ENCODE measurements around the gene PISD.
"Not testable (repeated sequence)": the region's sequence is repeated elsewhere in the genome, so short reads cannot be mapped to it uniquely, and the experiment has no call there.

The PISD gene

DNA sequence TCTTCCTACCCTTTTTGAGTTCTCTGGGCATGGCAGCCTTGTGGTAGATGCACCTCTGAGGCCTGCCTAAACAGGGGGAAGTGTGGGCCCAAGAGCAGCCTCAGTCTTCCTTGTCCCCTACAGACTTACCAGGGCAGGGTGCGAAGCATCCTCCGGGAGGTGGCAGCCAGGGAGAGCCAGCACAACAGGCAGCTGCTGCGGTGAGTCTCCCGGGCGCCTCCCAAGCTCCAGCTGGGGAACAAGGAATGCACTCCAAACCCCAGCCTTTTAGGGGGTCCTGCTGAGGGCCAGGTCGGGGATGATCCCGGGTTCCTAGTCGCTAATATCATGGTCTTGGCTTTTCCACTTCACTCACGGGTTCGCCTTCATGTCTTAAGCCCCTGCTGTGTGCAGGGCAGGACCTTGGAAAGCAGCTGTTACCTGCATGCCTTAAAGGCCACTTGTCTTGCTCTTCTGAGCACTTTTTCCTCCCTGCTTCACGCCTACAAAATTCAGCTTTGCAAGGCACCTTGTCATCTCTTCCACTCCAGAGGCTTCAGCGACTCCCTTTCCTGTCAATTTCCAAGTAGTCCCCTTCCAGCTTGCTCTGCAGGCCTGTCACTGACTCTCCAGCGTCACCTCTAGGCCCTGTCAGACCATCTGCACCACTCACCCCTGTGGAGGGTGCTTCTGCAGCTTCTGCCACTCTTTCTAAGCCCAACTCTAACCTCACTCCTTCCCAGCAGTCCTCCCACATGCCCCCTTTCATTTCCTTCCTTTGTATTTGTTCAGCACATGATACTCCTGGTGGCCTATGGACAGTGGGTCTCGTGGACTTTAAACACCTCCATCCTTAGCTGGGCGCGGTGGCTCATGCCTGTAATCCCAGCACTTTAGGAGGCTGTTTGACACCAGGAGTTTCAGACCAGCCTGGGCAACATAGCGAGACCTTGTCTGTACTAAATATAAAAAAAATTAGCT is 57.0 kb downstream of the PISD start:
- DNase-seq: no peak

- DNase-seq: no peak
Observed at GRCh38 chr22:31604137-31604705, 57.8 kb downstream of the PISD start.

- DNase-seq: no peak
Observed at GRCh38 chr22:31603574-31603973, 58.4 kb downstream of the PISD start.

DNA sequence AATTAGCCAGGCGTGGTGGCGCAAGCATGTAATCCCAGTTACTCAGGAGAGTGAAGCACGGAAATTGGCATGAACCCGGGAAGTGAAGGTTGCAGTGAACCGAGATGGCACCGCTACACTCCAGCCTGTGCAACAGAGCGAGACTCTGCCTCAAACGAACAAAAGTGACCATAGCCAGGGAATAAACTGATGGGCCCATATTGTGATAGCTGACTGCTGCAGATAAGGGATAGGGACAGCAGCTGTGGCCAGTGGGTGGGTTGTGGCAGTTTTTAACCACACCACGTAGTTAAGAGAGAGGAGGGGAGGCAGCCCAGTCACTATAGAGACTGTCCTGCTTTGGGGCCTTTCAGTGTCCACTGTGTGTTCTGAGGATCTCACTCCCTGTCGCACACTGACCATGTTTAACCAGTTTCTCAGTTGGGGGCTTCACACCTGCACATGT is 58.9 kb downstream of the PISD start:
- DNase-seq: no peak

DNA sequence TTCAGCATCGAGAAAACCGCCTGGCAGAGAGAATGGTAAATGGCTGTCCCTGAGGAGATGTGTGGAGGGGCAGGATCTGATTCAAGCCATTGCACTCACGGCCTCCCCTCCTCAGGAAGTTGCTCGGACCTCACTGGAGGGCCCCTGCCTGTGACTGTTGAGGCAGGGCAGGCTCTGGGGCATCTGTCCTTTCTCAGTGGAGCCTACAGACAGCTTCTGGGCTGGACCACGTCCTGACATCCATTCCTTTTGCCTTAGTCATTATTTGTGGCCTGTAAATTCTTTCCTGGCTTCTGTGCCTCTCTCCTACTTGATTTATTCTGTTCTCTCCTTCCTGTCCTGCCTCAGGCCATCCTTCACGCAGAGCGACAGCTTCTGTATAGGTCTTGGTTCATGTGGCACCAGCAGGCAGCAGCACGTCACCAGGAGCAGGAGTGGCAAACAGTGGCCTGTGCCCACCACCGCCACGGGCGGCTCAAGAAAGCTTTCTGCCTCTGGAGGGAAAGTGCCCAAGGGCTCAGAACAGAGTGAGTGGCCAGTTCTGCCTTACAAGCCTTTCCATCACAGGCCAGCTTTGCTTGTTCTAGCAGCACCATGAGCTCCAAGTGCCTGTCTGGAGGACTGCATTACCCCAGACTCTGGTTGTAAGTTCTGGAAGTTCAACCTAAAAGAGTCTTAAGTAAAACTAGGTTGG is 59.6 kb downstream of the PISD start:
- DNase-seq: no peak

DNA sequence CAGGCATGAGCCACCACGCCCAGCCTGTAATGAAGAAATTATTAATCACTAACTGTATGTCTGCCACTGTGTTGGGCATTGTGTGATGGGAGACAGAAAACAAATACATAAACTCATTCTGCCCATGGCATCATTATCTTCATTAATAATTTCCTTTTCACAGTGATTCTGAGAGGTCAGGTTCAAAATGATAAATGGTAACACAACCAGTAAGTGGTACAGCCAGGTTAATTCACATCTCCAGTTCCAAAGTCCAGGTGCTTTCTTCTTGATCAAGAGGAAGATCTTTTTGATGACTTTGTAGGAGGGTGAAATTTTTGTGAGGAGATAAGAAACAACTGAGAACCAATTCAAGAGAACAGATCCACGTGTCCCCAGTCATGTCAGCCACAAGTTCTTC is 66.7 kb downstream of the PISD start:
- no peak for DNase-seq

GRCh38 chr22:31590161-31590560 is 71.9 kb downstream of the PISD start:
- DNase-seq: not testable (repeated sequence)

GRCh38 chr22:31588970-31589675 is 72.9 kb downstream of the PISD start:
- no peak for DNase-seq

- no peak for DNase-seq
Observed at GRCh38 chr22:31586137-31586920, 75.7 kb downstream of the PISD start.

DNA sequence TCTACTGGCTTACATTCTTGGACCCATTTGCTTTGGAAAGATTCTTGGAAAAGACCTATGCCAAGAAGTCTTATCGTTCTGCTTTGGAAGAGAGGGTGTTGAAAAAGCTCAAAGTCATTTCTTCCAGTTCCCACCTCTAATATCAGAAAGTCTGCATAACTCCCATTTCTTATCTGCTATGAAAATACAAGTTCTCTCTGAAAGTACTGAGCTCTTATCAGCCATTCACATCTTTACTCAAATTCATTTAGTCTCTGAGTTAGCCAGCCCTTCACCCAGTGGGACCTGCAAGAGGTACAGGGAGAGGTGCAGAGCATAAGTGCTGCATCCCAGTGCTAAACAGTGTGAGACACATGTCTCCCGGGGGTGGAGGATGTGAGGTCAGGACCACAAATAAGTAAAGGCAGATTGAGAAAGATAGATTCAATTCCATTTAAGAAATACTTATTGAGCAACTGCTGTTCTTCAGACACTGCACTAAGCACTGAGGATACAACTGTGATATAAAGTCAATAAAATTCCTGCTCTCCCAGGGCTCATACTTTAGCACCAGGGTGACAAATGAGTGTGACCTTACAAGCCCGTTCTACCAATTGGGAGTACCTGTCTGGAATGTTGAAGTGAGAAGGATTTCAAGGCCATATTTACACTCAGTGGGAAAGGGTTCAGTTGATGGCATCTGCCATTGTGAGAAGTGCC is 76.7 kb downstream of the PISD start:
- DNase-seq: no peak

DNA sequence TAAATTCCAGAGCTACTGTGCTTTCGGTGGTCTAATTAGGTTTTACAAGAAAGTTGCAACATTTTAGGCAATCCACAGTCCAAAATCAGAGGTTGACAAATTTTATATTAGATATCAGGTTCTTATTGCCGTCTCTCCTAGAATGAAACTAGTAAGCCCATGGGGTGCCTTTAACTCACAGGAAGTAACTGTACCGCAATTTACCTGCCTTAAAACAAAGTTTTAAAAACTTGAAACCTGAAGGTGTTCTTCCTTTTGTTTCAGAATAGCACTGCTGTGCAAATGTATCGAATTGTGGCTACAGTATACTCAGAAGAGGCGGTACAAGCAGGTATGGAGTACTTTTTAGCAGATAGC is 77.2 kb downstream of the PISD start:
- DNase-seq: no peak

DNA sequence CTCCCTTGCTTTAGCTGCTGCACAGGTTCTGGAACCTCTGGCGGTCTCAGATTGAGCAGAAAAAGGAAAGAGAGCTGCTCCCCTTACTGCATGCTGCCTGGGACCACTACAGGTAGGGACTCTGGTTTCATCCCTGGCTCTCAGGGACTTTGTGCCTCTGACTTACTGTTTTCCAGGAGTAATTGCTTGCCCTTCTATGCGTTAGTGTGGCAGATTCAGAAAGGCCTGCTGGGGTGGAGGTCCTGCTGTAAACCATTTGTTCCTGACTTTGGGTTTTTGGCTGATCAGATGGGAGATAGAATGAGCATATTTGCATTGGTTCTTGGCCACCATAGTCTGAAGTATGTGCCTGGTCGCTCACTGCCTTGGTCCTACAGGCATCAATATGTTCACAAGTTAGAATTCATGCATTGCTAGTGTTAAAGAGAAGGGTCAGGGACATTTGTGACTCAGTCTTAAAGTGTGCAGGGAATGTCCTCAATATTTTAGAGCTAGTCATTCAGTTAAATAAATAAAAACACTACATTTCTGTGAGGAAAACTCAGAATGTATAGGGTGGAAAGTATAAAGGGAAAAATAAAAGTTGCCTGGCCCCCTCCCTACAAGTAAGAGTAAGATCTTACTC is 78.0 kb downstream of the PISD start:
- DNase-seq: no peak

- no peak for DNase-seq
Observed at GRCh38 chr22:31579835-31580242, 82.2 kb downstream of the PISD start.

GRCh38 chr22:31578171-31578570 is 83.8 kb downstream of the PISD start:
- no peak for DNase-seq

DNA sequence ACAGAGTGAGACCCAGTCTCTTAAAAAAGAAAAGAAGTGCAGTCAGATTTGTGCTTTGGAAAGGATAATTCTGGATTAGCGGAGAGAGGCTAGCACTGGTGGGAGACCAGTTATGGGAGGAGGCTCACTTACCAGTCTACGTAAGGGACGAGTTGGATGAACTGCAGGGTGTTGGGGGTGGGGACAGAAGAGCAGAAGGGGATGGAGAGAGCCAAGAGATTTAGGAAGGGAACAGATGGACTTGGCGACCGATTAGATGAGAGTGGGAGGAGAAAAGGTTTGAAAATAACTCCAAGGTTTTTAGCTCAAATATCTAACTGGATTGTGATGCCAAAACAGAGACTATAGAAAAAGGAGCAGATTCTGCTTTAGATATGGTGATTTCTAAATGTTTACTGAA is 84.3 kb downstream of the PISD start:
- no peak for DNase-seq

- no peak for DNase-seq
Observed at GRCh38 chr22:31575190-31575589, 86.8 kb downstream of the PISD start.

DNA sequence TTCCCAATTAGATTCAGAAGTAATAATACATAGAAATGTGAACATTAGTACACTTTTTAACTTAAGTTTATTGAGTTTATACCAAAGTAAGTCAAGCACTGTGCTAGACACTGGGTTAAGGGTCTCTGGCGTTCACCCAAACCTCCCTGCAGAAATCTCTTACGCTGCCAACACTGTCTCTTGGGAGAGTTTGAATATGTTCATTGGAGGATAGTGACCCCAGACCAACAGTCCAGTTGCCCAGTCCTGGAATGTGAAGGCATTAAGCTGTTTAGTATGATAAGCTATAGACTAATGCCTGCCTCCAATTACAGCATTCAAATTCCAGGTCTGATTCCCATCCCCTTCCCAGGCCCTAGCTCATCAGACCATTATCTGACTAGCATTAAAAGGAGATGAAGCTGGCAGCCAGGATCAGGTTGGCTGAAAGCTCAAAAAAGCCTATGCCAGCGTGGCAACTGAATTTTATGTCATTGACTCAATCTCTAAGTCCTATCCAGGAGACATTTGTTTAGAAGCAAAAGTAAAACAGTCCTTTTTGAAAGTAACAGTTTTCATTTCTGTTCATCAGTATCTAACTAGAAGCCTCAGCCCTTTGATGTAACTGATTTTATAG is 87.9 kb downstream of the PISD start:
- no peak for DNase-seq

GRCh38 chr22:31572939-31573338 is 89.1 kb downstream of the PISD start:
- DNase-seq: no peak

DNA sequence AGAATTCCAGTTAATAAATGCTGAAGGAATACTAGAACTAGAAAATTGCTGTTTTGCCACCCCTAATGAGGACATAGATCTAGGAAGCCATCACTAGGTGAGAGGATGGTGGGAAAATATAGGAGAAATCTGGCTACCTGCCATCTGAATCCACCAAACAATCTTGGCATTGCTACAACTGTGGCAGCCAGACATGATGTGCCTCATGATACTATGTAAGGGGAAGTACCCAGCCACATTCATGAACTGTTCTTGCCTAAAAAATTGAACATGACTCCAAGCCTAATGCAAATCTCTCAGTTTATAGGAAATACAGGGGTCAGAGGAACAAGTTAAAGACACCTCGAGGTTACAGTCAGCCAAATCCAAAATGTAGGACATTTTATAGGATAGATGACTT is 92.9 kb downstream of the PISD start:
- DNase-seq: no peak
